Measurements from ENCODE around the gene COG5. TPM values are rescaled to one million over a fixed set of nuclear protein-coding genes. Genes with fewer than 3 reads are reported as not detected.

COG5 gene
- total RNA-seq, 1 donor from 2014 or later: 69.9 TPM

- no peak for DNase-seq (ENCODE audit: low read depth)
Observed at GRCh38 chr7:107332488-107333269, 231.0 kb downstream of the COG5 start.

- DNase-seq (ENCODE audit: low read depth): no peak
Observed at GRCh38 chr7:107330478-107330877, 233.2 kb downstream of the COG5 start.

- DNase-seq (ENCODE audit: low read depth): no peak
Observed at GRCh38 chr7:107327986-107328569, 235.6 kb downstream of the COG5 start.

GRCh38 chr7:107326061-107326460, 237.7 kb downstream of the COG5 start:
- DNase-seq (ENCODE audit: low read depth): no peak

- no peak for DNase-seq (ENCODE audit: low read depth)
Observed at GRCh38 chr7:107322015-107322414, 241.7 kb downstream of the COG5 start.

GRCh38 chr7:107321611-107322010, 242.1 kb downstream of the COG5 start:
- no peak for DNase-seq (ENCODE audit: low read depth)

- DNase-seq (ENCODE audit: low read depth): no peak
Observed at GRCh38 chr7:107319724-107320228, 243.9 kb downstream of the COG5 start.

- no peak for DNase-seq (ENCODE audit: low read depth)
Observed at GRCh38 chr7:107318523-107319160, 245.1 kb downstream of the COG5 start.

GRCh38 chr7:107315716-107316220, 248.0 kb downstream of the COG5 start:
- DNase-seq (ENCODE audit: low read depth): no peak

- no peak for DNase-seq (ENCODE audit: low read depth)
Observed at GRCh38 chr7:107313355-107313754, 250.4 kb downstream of the COG5 start.

GRCh38 chr7:107312418-107312817, 251.3 kb downstream of the COG5 start:
- no peak for DNase-seq (ENCODE audit: low read depth)

- DNase-seq (ENCODE audit: low read depth): no peak
Observed at GRCh38 chr7:107309296-107309695, 254.4 kb downstream of the COG5 start.

GRCh38 chr7:107304636-107305035, 259.1 kb downstream of the COG5 start:
- no peak for DNase-seq (ENCODE audit: low read depth)

GRCh38 chr7:107304063-107304462, 259.7 kb downstream of the COG5 start:
- no peak for DNase-seq (ENCODE audit: low read depth)

- DNase-seq (ENCODE audit: low read depth): no peak
Observed at GRCh38 chr7:107302250-107302847, 261.4 kb downstream of the COG5 start.

- DNase-seq (ENCODE audit: low read depth): no peak
Observed at GRCh38 chr7:107294182-107294581, 269.5 kb downstream of the COG5 start.

GRCh38 chr7:107292591-107292990, 271.1 kb downstream of the COG5 start:
- DNase-seq (ENCODE audit: low read depth): no peak

GRCh38 chr7:107291434-107291833, 272.3 kb downstream of the COG5 start:
- no peak for DNase-seq (ENCODE audit: low read depth)

GRCh38 chr7:107286751-107287621, 276.7 kb downstream of the COG5 start:
- DNase-seq (ENCODE audit: low read depth): no peak

- DNase-seq (ENCODE audit: low read depth): no peak
Observed at GRCh38 chr7:107284911-107285479, 278.7 kb downstream of the COG5 start.

Data from myocyte (in vitro differentiated cells).